Renal cortex interstitium (tissue), 11 donors: ENCODE measurements around the gene GCSAM. TPM values are rescaled to one million over a fixed set of nuclear protein-coding genes. Genes with fewer than 3 reads are reported as not detected.
"Not testable (repeated sequence)": the region's sequence is repeated elsewhere in the genome, so short reads cannot be mapped to it uniquely, and the experiment has no call there.

ENCODE experiments used
- DNase-seq, 11 donors: peaks; one replicate each; pipeline ENCODE4 v3.0.0-alpha.2; 2013; ENCODE audit warnings: low read depth in 9 of 11, low spot score in 4 of 11; ENCODE audit errors: extremely low read depth in 1 of 11
- polyA plus RNA-seq, 3 donors: library from polyadenylated mRNA; unstranded; fragments of 120-200 nt; gene quantifications; one replicate each; pipeline ENCODE4 v1.2.1, GENCODE V29; 2013; ENCODE audit not compliant: insufficient read length in 3 of 3

Gene GCSAM
- polyA plus RNA-seq, 3 donors = 1.3 to 3.1 (median 2.3) TPM

- no peak for DNase-seq
These were observed 47.9 kb downstream of the GCSAM start for GRCh38 chr3:112084980-112085705.

- DNase-seq = no peak
These were observed 49.8 kb downstream of the GCSAM start for GRCh38 chr3:112083239-112083638.

GRCh38 chr3:112078125-112079083 is 54.6 kb downstream of the GCSAM start:
- no peak for DNase-seq

DNA sequence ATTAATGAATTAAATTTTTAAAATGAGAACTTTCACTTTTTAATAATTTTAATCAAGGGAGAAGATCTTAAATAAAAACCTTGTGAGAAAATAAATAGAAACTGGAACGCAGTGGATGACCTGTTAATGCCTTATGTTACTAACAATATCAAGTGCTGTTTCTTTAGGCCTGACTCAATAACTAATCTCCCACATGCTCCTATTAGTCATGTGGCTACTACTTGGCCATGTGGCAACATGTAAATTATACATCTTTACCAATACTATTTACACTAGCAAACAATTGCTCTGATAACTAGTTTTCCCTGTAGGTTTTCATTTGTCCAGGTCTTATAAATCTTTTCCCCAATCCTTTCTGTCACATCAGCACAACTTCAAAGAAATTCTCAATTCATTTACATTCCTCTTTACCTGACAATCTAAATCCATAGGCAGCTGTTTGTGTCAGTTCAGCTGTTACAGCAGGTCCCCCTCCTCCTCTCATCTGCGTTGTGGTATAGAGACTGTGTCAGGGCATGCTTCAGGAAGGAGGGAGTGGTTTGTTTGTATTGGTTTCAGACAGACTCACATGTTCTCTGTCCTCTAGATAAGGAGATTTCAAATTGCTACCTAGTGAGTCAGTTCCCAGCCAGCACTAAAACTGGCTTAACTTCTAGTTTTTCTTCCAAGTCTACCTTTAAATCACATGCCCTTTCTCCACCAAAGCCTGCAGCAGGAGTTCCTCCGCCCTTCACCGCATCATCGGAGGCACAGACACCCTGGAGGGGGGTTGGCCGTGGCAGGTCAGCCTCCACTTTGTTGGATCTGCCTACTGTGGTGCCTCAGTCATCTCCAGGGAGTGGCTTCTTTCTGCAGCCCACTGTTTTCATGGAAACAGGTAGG is 58.2 kb downstream of the GCSAM start:
- no peak for DNase-seq

DNA sequence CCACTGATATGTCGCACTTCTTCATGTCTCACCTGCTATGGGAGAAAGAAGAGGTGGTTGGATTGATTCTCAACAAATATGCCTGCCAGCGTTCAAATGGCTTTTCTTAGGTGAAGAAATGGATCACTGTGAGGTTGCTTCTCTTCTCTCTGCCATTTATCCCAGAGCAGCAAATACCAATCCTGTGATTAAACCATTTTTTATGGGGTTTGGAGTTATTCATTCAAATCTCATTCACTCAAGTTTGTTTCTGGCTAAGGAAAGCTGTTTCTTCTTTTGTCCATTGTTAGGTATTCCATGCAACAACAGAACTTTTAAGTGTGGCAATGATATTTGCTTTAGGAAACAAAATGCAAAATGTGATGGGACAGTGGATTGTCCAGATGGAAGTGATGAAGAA is 59.0 kb downstream of the GCSAM start:
- DNase-seq = no peak

- DNase-seq = not testable (repeated sequence)
These were observed 60.5 kb downstream of the GCSAM start for GRCh38 chr3:112072387-112073060.

Other genes starting within 250 kb of the GCSAM start
- 10 to 100 TPM; 51.8 to 52.9 (median 52.3) TPM for gene ABHD10, start 154.2 kb downstream of the GCSAM start, polyA plus RNA-seq
- gene TAGLN3, start 134.3 kb downstream of the GCSAM start, polyA plus RNA-seq = 1 to 10 TPM; 1.5 to 3.0 (median 1.9) TPM
- under 1 TPM in 1 of 3 donors, not detected in 2; 0.09 TPM for gene TMPRSS7, start 98.5 kb downstream of the GCSAM start, polyA plus RNA-seq
- 1 to 10 TPM; 5.9 to 7.9 (median 6.0) TPM for gene C3orf52, start 46.9 kb downstream of the GCSAM start, polyA plus RNA-seq
- under 1 TPM; 0.61 to 0.65 (median 0.62) TPM for gene SLC9C1, start 161.0 kb upstream of the GCSAM start, polyA plus RNA-seq
- gene CD200, start 199.9 kb upstream of the GCSAM start, polyA plus RNA-seq = 10 to 100 TPM; 34.8 to 41.8 (median 41.6) TPM